NCI-H526 (cell line): ENCODE results near the gene TBRG4.

ENCODE experiments used
- DNase-seq, 2 experiments: peaks; one replicate each; lab custom pipeline; 2025; lab: John Stamatoyannopoulos, UW

The TBRG4 gene

GRCh38 chr7:45088821-45089340 is 22.6 kb downstream of the TBRG4 start, which contains the start of gene NACAD:
NACAD (minus strand) TSS chr7:45088969; CDS start chr7:45088894, 75 bp downstream.
- DNase-seq, result peak in 1 of 2 experiments; percentile 67

- DNase-seq, result no peak
Observed at GRCh38 chr7:45088146-45088701, 23.3 kb downstream of the TBRG4 start.

GRCh38 chr7:45087301-45088145 is 24.0 kb downstream of the TBRG4 start:
- no peak for DNase-seq

- DNase-seq, result no peak
Observed at GRCh38 chr7:45086331-45087065, 25.0 kb downstream of the TBRG4 start.

- no peak for DNase-seq
Observed at GRCh38 chr7:45085619-45086200, 25.8 kb downstream of the TBRG4 start.

- no peak for DNase-seq
Observed at GRCh38 chr7:45084901-45085618, 26.4 kb downstream of the TBRG4 start.

GRCh38 chr7:45084336-45084735 is 27.2 kb downstream of the TBRG4 start:
- DNase-seq, result no peak

- DNase-seq, result no peak
Observed at GRCh38 chr7:45082831-45083331, 28.6 kb downstream of the TBRG4 start.

GRCh38 chr7:45082031-45082830 is 29.3 kb downstream of the TBRG4 start:
- DNase-seq, result no peak

GRCh38 chr7:45081670-45081974 is 29.9 kb downstream of the TBRG4 start:
- DNase-seq, result no peak

- no peak for DNase-seq
Observed at GRCh38 chr7:45080958-45081669, 30.4 kb downstream of the TBRG4 start.

GRCh38 chr7:45080265-45080957 is 31.1 kb downstream of the TBRG4 start:
- no peak for DNase-seq

GRCh38 chr7:45078125-45078681 is 33.3 kb downstream of the TBRG4 start:
- no peak for DNase-seq

GRCh38 chr7:45077579-45077978 is 33.9 kb downstream of the TBRG4 start:
- DNase-seq, result no peak

GRCh38 chr7:45076946-45077345 is 34.6 kb downstream of the TBRG4 start:
- DNase-seq, result no peak

- DNase-seq, result no peak
Observed at GRCh38 chr7:45075871-45076796, 35.4 kb downstream of the TBRG4 start.

GRCh38 chr7:45075355-45075644 is 36.2 kb downstream of the TBRG4 start:
- no peak for DNase-seq
